A673 (cell line): Measurements from ENCODE around the gene TEX2. TPM values are rescaled to one million over a fixed set of nuclear protein-coding genes. Genes with fewer than 3 reads are reported as not detected.

ENCODE experiments used
- BruUV-seq: library from RNA; stranded (reverse); fragments of 400-500 nt; replicated peaks from 2 replicates; lab custom pipeline; 2021; lab: Mats Ljungman, UMichigan
- CTCF ChIA-PET: fragments of 300-600 bp; sonication (Branson Sonifier 250); formaldehyde crosslinking; loops from one replicate; lab custom pipeline; 2022; ENCODE audit warnings: antibody characterized with exemption; lab: Charles Lee
- POLR2A ChIA-PET: fragments of 300-600 bp; sonication (Branson Sonifier 250); formaldehyde crosslinking; loops from one replicate; lab custom pipeline; 2022; ENCODE audit warnings: antibody characterized with exemption; ENCODE audit not compliant: low non-redundant PET; lab: Charles Lee
- DNase-seq: peaks from one replicate; pipeline ENCODE4 v3.0.0-alpha.2; 2015; ENCODE audit warnings: low spot score
- H3K27ac ChIP-seq: fragments of 200-600 bp; sonication (generic); 2 replicates; pipeline ENCODE4 v1.5.1; 2016; ENCODE audit warnings: mixed run types, low read depth, mild to moderate bottlenecking, mixed read lengths, antibody characterized with exemption, low read length; ENCODE audit not compliant: poor library complexity, severe bottlenecking
- H3K27me3 ChIP-seq: fragments of 200-600 bp; sonication (generic); replicated peaks from 2 replicates; pipeline ENCODE4 v1.6.1; 2017; ENCODE audit warnings: mixed run types, low read depth, mild to moderate bottlenecking, mixed read lengths, antibody characterized with exemption, low read length; ENCODE audit not compliant: insufficient read depth, poor library complexity
- H3K36me3 ChIP-seq: fragments of 200-600 bp; sonication (generic); 2 replicates; pipeline ENCODE4 v1.6.1; 2016; ENCODE audit warnings: mixed run types, mild to moderate bottlenecking, mixed read lengths, antibody characterized with exemption, low read length; ENCODE audit not compliant: insufficient read depth, poor library complexity, severe bottlenecking
- H3K4me1 ChIP-seq: fragments of 200-600 bp; sonication (generic); 2 replicates; pipeline ENCODE4 v1.6.1; 2017; ENCODE audit warnings: mixed run types, mild to moderate bottlenecking, mixed read lengths, antibody characterized with exemption, low read length; ENCODE audit not compliant: insufficient read depth, poor library complexity, severe bottlenecking
- H3K4me3 ChIP-seq: fragments of 200-600 bp; sonication (generic); 2 replicates; pipeline ENCODE4 v1.5.1; 2016; ENCODE audit warnings: low read depth, mixed run types, mild to moderate bottlenecking, mixed read lengths, low read length; ENCODE audit not compliant: poor library complexity, severe bottlenecking
- H3K9me3 ChIP-seq: fragments of 200-600 bp; sonication (generic); 2 replicates; pipeline ENCODE4 v1.6.1; 2016; ENCODE audit warnings: mixed run types, low read depth, mild to moderate bottlenecking, mixed read lengths, antibody characterized with exemption, low read length; ENCODE audit not compliant: poor library complexity, severe bottlenecking
- EZH2 ChIP-seq: fragments of 200-600 bp; sonication (generic); IDR thresholded peaks from 2 replicates; pipeline ENCODE4 v1.6.1; 2017; ENCODE audit warnings: borderline replicate concordance, low read depth, mild to moderate bottlenecking, mixed read lengths, antibody characterized with exemption, low read length; ENCODE audit not compliant: poor library complexity, severe bottlenecking
- intact Hi-C: fragments of 100-400 bp; cut with micrococcal nuclease; formaldehyde crosslinking; loops from one replicate; pipeline ENCODE4 v1.10.0; 2022; ENCODE audit not compliant: unreplicated experiment
- total RNA-seq: library from RNA; stranded (reverse); gene quantifications from 2 replicates; pipeline ENCODE4 v1.2.3, GENCODE V29; 2021
- TF ChIP-seq, protein P1 (sequence below): fragments of 300-800, 200-600 bp; sonication (generic); conservative IDR thresholded peaks from 2 replicates; pipeline ENCODE4 v1.5.1; 2017; ENCODE audit warnings: low read depth, mild to moderate bottlenecking, antibody characterized with exemption, low read length, moderate library complexity, mixed read lengths

TEX2 gene
- total RNA-seq, 1 experiment from 2014 or later = 16.1 TPM

DNA sequence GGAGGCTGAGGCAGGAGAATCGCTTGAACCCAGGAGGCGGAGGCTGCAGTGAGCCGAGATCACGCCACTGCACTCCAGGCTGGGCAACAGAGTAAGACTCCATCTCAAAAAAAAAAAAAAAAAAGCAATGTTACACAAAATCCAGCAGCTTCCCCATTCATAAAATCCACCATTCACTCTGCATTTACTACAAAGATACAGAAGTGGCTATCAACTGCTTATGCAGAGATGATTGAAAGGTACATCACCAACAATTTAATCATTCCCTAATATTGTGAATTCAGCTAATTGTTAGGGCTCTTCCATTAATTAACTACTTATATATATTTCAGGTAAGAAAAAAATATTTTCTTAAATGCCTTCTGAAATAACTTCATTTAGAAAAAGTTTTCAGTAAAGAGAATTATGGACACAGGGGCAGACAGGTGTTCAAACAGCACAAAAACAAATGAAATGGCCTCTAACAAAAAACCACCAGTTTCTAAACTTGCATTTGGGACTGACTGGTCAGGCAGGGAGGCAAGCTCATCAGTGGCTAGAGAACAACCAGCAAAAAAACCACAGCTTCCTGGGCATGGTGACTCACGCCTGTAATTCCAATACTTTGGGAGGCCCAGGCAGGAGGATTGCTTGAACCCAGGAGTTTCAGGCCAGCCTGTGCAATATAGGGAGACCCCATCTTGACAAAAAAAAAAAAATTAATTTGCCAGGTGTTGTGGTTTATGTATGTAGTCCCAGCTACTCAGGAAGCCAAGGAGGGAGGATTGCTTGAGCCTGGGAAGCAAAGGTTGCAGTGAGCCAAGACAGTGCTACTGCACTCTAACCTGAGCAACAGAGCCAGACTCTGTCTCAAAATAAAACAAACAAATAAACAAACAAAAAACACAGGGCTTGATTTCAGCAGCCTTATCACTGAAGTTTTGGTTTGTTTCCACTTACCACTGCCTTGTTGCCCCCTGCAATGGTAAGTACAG lies 159.4 kb downstream of the TEX2 start:
- intact Hi-C loops = no loop called here
- no TSS peak for BruUV-seq
- no peak for TF ChIP-seq EZH2
- TF ChIP-seq, protein P1, sequence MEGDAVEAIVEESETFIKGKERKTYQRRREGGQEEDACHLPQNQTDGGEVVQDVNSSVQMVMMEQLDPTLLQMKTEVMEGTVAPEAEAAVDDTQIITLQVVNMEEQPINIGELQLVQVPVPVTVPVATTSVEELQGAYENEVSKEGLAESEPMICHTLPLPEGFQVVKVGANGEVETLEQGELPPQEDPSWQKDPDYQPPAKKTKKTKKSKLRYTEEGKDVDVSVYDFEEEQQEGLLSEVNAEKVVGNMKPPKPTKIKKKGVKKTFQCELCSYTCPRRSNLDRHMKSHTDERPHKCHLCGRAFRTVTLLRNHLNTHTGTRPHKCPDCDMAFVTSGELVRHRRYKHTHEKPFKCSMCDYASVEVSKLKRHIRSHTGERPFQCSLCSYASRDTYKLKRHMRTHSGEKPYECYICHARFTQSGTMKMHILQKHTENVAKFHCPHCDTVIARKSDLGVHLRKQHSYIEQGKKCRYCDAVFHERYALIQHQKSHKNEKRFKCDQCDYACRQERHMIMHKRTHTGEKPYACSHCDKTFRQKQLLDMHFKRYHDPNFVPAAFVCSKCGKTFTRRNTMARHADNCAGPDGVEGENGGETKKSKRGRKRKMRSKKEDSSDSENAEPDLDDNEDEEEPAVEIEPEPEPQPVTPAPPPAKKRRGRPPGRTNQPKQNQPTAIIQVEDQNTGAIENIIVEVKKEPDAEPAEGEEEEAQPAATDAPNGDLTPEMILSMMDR = no peak
- no peaks in the 10 kb centered on the region for H3K4me1 ChIP-seq
- ChIA-PET POLR2A (no interaction called here), CTCF (interaction anchor here (0.7 kb wide), 1 partner anchor 26 kb away, joined by 8 read pairs; no protein-coding TSS in a partner anchor)
- no peak for DNase-seq
- no peak overlapping the region for H3K4me3 ChIP-seq
- H3K27me3 ChIP-seq = no peaks in the 10 kb centered on the region
- H3K9me3 ChIP-seq = no peaks in the 10 kb centered on the region
- no peak overlapping the region for H3K27ac ChIP-seq
- no peaks in the 10 kb centered on the region for H3K36me3 ChIP-seq

DNA sequence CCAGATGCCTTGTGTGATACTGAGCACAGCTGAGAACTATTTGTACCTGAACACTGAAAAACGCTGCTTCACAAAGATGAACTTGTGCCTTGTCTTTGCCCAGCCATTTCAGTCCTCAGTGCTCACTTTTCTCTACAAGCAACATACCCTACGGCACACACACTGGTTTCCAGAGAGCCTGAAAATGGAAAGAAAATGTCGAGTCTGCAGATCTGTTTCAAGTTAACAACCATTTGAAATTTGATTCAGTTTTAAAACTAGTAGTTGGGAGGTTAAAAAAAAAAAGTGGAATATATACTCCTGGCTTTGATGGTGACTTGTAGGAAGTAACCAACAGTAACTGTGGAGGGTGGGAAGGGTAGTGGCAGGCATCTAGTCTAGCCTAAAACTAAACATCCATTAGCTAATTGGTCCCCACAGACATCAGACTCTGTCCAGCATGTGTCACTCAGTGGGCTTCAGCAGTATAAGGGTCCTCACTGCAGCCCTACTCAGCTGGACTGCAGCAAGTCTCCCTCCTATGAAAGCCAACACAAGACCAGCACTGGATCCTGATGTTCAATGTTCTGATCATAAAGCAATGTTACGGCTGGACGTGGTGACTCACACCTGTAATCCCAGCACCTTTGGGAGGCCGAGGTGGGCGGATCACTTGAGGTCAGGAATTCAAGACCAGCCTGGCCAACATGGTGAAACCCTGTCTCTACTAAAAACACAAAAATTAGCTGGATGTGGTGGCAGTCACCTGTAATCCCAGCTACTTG lies 160.3 kb downstream of the TEX2 start:
- POLR2A ChIA-PET = no interaction called here
- intact Hi-C loops = no loop called here

DNA sequence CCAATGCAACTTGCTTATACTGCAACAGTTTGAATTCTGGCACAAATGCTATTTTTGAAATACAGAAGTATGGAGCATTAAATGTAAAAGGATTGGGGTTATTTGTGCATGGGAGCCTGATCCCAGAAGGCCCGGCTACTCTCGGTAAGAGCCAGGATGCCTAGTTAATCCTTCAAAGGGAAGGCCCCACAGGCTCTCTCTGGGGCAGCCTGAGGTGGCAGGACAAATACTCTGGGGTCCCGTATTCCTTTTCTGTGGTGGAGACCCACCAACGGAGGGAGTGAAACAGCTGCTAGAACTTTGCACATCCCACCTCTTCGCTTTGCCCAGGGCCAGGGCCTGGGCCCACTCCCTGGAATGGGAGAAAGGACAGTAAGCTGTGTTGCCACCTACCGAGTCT lies 163.5 kb downstream of the TEX2 start:
- POLR2A ChIA-PET = no interaction called here
- H3K9me3 ChIP-seq = no peaks in the 10 kb centered on the region
- TF ChIP-seq, protein P1 = no peak
- no peak for TF ChIP-seq EZH2

More for the DNA sequence above, 160.3 kb downstream of the TEX2 start:
- H3K27ac ChIP-seq = no peak overlapping the region
- no TSS peak for BruUV-seq
- H3K9me3 ChIP-seq = no peaks in the 10 kb centered on the region
- no peak overlapping the region for H3K4me3 ChIP-seq
- H3K36me3 ChIP-seq = no peaks in the 10 kb centered on the region
- DNase-seq = no peak
- CTCF ChIA-PET = interaction anchor here (1.6 kb wide), 1 partner anchor 31 kb away, joined by 5 read pairs; no protein-coding TSS in a partner anchor
- no peaks in the 10 kb centered on the region for H3K27me3 ChIP-seq
- H3K4me1 ChIP-seq = no peaks in the 10 kb centered on the region
- TF ChIP-seq, protein P1 = no peak
- TF ChIP-seq EZH2 = no peak

More for the DNA sequence above, 163.5 kb downstream of the TEX2 start:
- no peak overlapping the region for H3K27ac ChIP-seq
- no TSS peak for BruUV-seq
- H3K4me3 ChIP-seq = no peak overlapping the region
- intact Hi-C loops = no loop called here
- H3K4me1 ChIP-seq = no peaks in the 10 kb centered on the region
- CTCF ChIA-PET = no interaction called here
- no peak for DNase-seq
- no peaks in the 10 kb centered on the region for H3K27me3 ChIP-seq
- H3K36me3 ChIP-seq = no peaks in the 10 kb centered on the region
